ENCODE measurements around the gene DCX.

DCX gene

DNA sequence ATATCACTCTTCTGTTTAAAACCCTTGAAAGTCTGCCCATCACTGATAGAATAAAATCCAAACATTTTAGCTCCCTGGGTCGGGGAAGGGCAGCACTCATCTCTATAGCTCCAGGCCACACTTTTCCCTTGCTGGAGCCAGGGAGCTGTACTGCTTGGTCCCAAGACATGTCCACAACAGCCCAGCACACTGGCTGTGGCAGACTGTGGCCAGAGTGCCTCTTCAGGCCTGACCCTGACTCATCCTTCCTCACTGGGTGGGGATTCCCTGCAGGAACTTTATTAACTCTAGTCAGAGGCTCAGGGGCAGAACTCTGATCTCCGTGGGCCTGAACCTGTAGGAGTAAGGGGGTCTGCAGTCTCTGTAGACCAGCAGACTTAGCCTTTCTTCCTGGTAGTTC is 71.9 kb downstream of the DCX start:
- Mint-ChIP-seq H3K27me3 (ENCODE audit: low read depth, poor library complexity) (no peaks in the 10 kb centered on the region), H3K4me1 (no peaks in the 10 kb centered on the region), H3K9me3 (no peaks in the 10 kb centered on the region), H3K27ac (no peak overlapping the region), H3K4me3 (no peak overlapping the region), H3K36me3 (ENCODE audit: low read depth) (no peaks in the 10 kb centered on the region)
- DNase-seq = no peak
- TF ChIP-seq, protein P1, sequence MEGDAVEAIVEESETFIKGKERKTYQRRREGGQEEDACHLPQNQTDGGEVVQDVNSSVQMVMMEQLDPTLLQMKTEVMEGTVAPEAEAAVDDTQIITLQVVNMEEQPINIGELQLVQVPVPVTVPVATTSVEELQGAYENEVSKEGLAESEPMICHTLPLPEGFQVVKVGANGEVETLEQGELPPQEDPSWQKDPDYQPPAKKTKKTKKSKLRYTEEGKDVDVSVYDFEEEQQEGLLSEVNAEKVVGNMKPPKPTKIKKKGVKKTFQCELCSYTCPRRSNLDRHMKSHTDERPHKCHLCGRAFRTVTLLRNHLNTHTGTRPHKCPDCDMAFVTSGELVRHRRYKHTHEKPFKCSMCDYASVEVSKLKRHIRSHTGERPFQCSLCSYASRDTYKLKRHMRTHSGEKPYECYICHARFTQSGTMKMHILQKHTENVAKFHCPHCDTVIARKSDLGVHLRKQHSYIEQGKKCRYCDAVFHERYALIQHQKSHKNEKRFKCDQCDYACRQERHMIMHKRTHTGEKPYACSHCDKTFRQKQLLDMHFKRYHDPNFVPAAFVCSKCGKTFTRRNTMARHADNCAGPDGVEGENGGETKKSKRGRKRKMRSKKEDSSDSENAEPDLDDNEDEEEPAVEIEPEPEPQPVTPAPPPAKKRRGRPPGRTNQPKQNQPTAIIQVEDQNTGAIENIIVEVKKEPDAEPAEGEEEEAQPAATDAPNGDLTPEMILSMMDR (IDR thresholded peaks at IDR 0.05) = no peak

DNA sequence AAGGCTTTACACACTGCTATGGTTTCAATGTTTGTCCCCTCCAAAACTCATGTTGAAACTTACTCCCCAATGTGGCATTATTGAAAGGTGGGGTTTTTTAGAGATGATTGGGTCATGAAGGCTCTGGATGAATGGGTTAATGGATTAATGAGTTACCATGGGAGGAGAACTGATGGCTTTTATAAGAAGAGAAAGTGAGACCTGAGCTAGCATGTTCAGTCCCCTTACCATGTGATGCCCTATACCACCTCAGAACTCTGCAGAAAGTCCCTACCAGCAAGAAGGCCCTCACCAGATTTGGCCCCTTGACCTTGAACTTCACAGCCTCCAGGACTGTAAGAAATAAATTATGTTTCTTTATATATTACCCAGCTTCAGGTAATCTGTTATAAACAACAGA is 72.8 kb downstream of the DCX start:
- no peak overlapping the region for H3K4me3 Mint-ChIP-seq
- no peak for DNase-seq
- TF ChIP-seq, protein P1 (IDR thresholded peaks at IDR 0.05) = no peak
- H3K36me3 Mint-ChIP-seq (ENCODE audit: low read depth) = no peaks in the 10 kb centered on the region
- H3K4me1 Mint-ChIP-seq = no peaks in the 10 kb centered on the region
- no peak overlapping the region for H3K27ac Mint-ChIP-seq
- H3K9me3 Mint-ChIP-seq = no peaks in the 10 kb centered on the region
- no peaks in the 10 kb centered on the region for H3K27me3 Mint-ChIP-seq (ENCODE audit: low read depth, poor library complexity)

DNA sequence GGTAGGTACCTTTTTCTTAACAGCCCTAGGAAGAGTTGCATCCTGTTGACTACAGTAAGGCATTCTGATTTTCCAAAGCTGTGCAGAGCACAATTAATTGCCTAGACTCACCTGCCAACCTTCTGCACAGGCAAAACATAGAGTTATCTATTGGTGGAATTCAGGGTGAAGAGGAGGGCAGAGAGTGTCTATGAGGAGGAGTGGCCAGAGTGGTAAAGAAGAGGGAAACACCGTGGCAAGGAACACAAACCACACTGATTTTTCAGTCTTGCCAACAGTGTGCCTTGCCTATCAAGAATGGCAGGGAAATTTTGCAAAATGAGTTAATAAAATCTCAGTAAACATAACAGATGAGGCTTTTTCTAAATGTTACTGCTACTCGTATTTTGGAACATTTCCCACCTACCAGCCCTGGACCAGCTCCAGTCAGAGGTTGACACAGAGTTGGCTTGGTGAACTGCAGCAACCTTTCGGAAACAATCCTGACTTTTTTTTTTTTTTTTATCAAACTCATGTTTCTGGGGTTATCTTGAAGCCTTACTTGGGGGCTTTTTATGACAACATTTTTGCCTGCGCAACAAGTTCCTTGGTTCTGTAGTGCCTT is 73.8 kb downstream of the DCX start:
- H3K27ac Mint-ChIP-seq = no peak overlapping the region
- no peaks in the 10 kb centered on the region for H3K27me3 Mint-ChIP-seq (ENCODE audit: low read depth, poor library complexity)
- H3K36me3 Mint-ChIP-seq (ENCODE audit: low read depth) = no peaks in the 10 kb centered on the region
- no peak overlapping the region for H3K4me3 Mint-ChIP-seq
- no peaks in the 10 kb centered on the region for H3K4me1 Mint-ChIP-seq
- H3K9me3 Mint-ChIP-seq = no peaks in the 10 kb centered on the region
- DNase-seq = no peak
- TF ChIP-seq, protein P1 (IDR thresholded peaks at IDR 0.05) = no peak

DNA sequence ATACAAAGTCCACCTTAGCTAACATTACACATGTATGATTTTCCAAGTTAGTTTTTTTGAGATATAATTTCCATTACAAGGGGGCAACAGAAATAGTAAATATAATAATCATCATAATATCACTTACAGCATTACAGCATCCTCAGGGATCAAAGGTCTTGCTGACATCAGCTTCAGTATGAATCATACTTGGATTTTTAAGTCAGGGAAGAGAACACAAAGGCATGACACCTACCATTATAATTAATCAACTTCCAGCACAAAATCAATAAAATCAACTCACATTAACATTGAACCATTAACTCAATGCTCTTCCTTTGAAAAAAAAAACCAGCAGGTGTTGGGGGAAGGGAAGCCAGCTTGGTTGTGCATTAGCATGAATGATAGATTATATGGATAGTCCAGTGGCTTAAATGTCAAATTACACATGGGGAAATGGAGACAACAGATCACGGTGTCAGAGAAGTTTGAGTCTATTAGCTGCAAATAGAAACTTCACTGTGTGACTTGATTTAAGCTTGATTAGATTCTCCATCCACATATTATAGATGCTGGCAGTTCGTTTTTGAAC is 74.8 kb downstream of the DCX start:
- DNase-seq = no peak
- Mint-ChIP-seq H3K4me3 (no peak overlapping the region), H3K27me3 (ENCODE audit: low read depth, poor library complexity) (no peaks in the 10 kb centered on the region), H3K9me3 (no peaks in the 10 kb centered on the region), H3K27ac (no peak overlapping the region), H3K4me1 (no peaks in the 10 kb centered on the region), H3K36me3 (ENCODE audit: low read depth) (no peaks in the 10 kb centered on the region)
- TF ChIP-seq, protein P1 (IDR thresholded peaks at IDR 0.05) = no peak

DNA sequence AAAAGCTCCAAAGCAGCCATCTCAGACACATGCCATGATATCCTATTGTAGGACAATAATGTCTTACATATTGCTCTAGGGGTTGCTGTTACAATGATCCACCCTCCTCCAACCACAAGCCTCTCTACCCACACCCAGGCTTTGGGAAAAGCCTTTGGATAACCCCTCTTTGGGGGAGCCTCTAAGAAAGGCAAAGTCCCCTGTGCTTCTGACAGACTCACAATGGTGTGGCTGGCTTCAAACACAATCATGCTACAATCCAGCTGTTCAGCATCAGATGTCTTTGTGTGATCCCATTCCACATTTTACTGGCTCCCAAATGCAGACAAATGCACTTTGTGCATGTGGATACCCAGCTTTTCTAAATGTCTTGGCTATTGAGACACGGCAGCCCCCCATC is 75.9 kb downstream of the DCX start:
- Mint-ChIP-seq H3K27me3 (ENCODE audit: low read depth, poor library complexity) (no peaks in the 10 kb centered on the region), H3K4me3 (no peak overlapping the region), H3K9me3 (no peaks in the 10 kb centered on the region), H3K36me3 (ENCODE audit: low read depth) (no peaks in the 10 kb centered on the region), H3K27ac (no peak overlapping the region), H3K4me1 (no peaks in the 10 kb centered on the region)
- TF ChIP-seq, protein P1 (IDR thresholded peaks at IDR 0.05) = no peak
- no peak for DNase-seq

DNA sequence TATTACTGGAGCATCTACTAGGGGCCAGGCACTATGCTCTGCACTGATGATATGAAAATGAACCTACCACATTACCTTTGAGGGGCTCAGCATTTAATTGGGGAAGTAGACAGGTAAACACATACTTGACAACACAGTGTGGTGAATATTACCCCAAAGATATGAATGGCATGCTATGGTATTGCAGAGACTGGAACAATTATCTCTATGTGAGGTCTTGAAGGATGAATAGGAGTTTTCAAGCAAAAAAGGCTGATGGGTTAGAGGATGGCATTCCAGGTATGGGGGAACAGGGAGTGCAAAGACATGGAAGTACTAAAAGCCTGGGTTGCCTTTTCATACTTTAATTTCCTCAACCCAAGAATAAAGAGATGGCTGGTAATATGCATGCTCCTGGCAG is 82.6 kb downstream of the DCX start:
- Mint-ChIP-seq H3K27me3 (ENCODE audit: low read depth, poor library complexity) (no peaks in the 10 kb centered on the region), H3K9me3 (no peaks in the 10 kb centered on the region), H3K36me3 (ENCODE audit: low read depth) (peaks cover 4% of the 10 kb centered on the region), H3K27ac (no peak overlapping the region), H3K4me1 (no peaks in the 10 kb centered on the region), H3K4me3 (no peak overlapping the region)
- no peak for DNase-seq
- TF ChIP-seq, protein P1 (IDR thresholded peaks at IDR 0.05) = no peak
